ENCODE measurements around the gene ZMYM4.

ZMYM4 gene

GRCh38 chr1:35406103-35406502 is 137.6 kb downstream of the ZMYM4 start:
- H3K4me1 ChIP-seq: no peaks in the 10 kb centered on the region
- peaks cover 3% of the 10 kb centered on the region; the same call in 1 of the 2 replicates for H3K36me3 ChIP-seq
- H3K27me3 ChIP-seq: no peaks in the 10 kb centered on the region
- DNase-seq: no peak
- H3K4me3 ChIP-seq (ENCODE audit: low read depth, low read length): no peak overlapping the region
- no peak for TF ChIP-seq CTCF (IDR thresholded peaks at IDR 0.05; ENCODE audit: low read depth, low read length)
- no peaks in the 10 kb centered on the region for H3K9me3 ChIP-seq

GRCh38 chr1:35407743-35408142 is 139.2 kb downstream of the ZMYM4 start:
- Histone ChIP-seq H3K9me3 (no peaks in the 10 kb centered on the region), H3K36me3 (peaks cover 3% of the 10 kb centered on the region; the same call in 1 of the 2 replicates), H3K4me1 (no peaks in the 10 kb centered on the region), H3K4me3 (ENCODE audit: low read depth, low read length) (no peak overlapping the region), H3K27me3 (no peaks in the 10 kb centered on the region)
- no peak for TF ChIP-seq CTCF (IDR thresholded peaks at IDR 0.05; ENCODE audit: low read depth, low read length)
- DNase-seq: no peak

GRCh38 chr1:35408925-35409324 is 140.4 kb downstream of the ZMYM4 start:
- Histone ChIP-seq H3K4me1 (no peaks in the 10 kb centered on the region), H3K27me3 (no peaks in the 10 kb centered on the region), H3K36me3 (peaks cover 3% of the 10 kb centered on the region; the same call in 1 of the 2 replicates), H3K9me3 (no peaks in the 10 kb centered on the region), H3K4me3 (ENCODE audit: low read depth, low read length) (no peak overlapping the region)
- no peak for DNase-seq
- no peak for TF ChIP-seq CTCF (IDR thresholded peaks at IDR 0.05; ENCODE audit: low read depth, low read length)

GRCh38 chr1:35426097-35426586 is 157.6 kb downstream of the ZMYM4 start:
- DNase-seq: no peak
- no peaks in the 10 kb centered on the region for H3K9me3 ChIP-seq
- TF ChIP-seq CTCF (IDR thresholded peaks at IDR 0.05; ENCODE audit: low read depth, low read length): no peak
- H3K4me3 ChIP-seq (ENCODE audit: low read depth, low read length): no peak overlapping the region
- no peaks in the 10 kb centered on the region for H3K27me3 ChIP-seq
- H3K36me3 ChIP-seq: no peaks in the 10 kb centered on the region
- H3K4me1 ChIP-seq: no peaks in the 10 kb centered on the region

GRCh38 chr1:35428360-35428759 is 159.9 kb downstream of the ZMYM4 start:
- H3K9me3 ChIP-seq: no peaks in the 10 kb centered on the region
- H3K27me3 ChIP-seq: no peaks in the 10 kb centered on the region
- no peak for DNase-seq
- no peaks in the 10 kb centered on the region for H3K4me1 ChIP-seq
- no peak overlapping the region for H3K4me3 ChIP-seq (ENCODE audit: low read depth, low read length)
- no peak for TF ChIP-seq CTCF (IDR thresholded peaks at IDR 0.05; ENCODE audit: low read depth, low read length)
- no peaks in the 10 kb centered on the region for H3K36me3 ChIP-seq

- Histone ChIP-seq H3K36me3 (no peaks in the 10 kb centered on the region), H3K4me3 (ENCODE audit: low read depth, low read length) (no peak overlapping the region), H3K9me3 (no peaks in the 10 kb centered on the region), H3K4me1 (no peaks in the 10 kb centered on the region), H3K27me3 (no peaks in the 10 kb centered on the region)
- TF ChIP-seq CTCF (IDR thresholded peaks at IDR 0.05; ENCODE audit: low read depth, low read length): no peak
- DNase-seq: no peak
Observed at GRCh38 chr1:35430762-35431161, 162.3 kb downstream of the ZMYM4 start.
